Activated CD4-positive, alpha-beta T cell treated with anti-CD3 and anti-CD28 coated beads for 36 hours (primary cell): Measurements from ENCODE around the gene ADSS1. TPM values are rescaled to one million over a fixed set of nuclear protein-coding genes. Genes with fewer than 3 reads are reported as not detected.

Experiments
- ATAC-seq: fragments of 200-7000 bp; cut with Tn5 transposase; one replicate; pipeline ENCODE4 v1.10.0; 2021; ENCODE audit warnings: mild to moderate bottlenecking, moderate library complexity
- CTCF ChIA-PET: fragments of 350-600 bp; sonication (Branson Sonifier 250); formaldehyde crosslinking; loops from one replicate; lab custom pipeline; 2021; ENCODE audit warnings: antibody characterized with exemption; lab: Charles Lee
- POLR2A ChIA-PET: fragments of 350-600 bp; sonication (Branson Sonifier 250); formaldehyde crosslinking; loops from one replicate; lab custom pipeline; 2021; ENCODE audit warnings: antibody characterized with exemption, inconsistent platforms; lab: Charles Lee
- DNase-seq: peaks from one replicate; pipeline ENCODE4 v3.0.0-alpha.2; 2020
- H3K27ac Mint-ChIP-seq: one replicate; pipeline ENCODE4 v1.8.0; 2021; ENCODE audit warnings: mixed read lengths
- H3K27me3 Mint-ChIP-seq: one replicate; pipeline ENCODE4 v1.8.0; 2021; ENCODE audit warnings: mixed read lengths
- H3K36me3 Mint-ChIP-seq: one replicate; pipeline ENCODE4 v1.8.0; 2021; ENCODE audit warnings: low read depth, mixed read lengths
- H3K4me1 Mint-ChIP-seq: one replicate; pipeline ENCODE4 v1.8.0; 2021; ENCODE audit warnings: mixed read lengths
- H3K4me3 Mint-ChIP-seq: one replicate; pipeline ENCODE4 v1.8.0; 2021; ENCODE audit warnings: mild to moderate bottlenecking, moderate library complexity, mixed read lengths
- H3K9me3 Mint-ChIP-seq: one replicate; pipeline ENCODE4 v1.8.0; 2021; ENCODE audit warnings: low read depth, mixed read lengths
- intact Hi-C, 2 experiments: fragments of 100-400 bp; cut with DNase I in 1 of 2; cut with micrococcal nuclease in 1 of 2; formaldehyde crosslinking; loops; one replicate each; pipeline versions ENCODE4 v1.14.2 to v1.15.1; 2022 to 2024; cut with DNase I, micrococcal nuclease
- total RNA-seq, 2 experiments: library from RNA; stranded (reverse); gene quantifications; one replicate each; pipeline ENCODE4 v1.2.3, GENCODE V29; 2021

ADSS1 gene
- total RNA-seq, 2 experiments from 2014 or later = 2.2 to 3.2 TPM

GRCh38 chr14:104730487-104730886 is 6.5 kb downstream of the ADSS1 start:
- H3K36me3 Mint-ChIP-seq = no peaks in the 10 kb centered on the region

GRCh38 chr14:104731320-104732294 is 7.6 kb downstream of the ADSS1 start:
- Mint-ChIP-seq H3K36me3 (no peaks in the 10 kb centered on the region), H3K27me3 (no peaks in the 10 kb centered on the region), H3K9me3 (no peaks in the 10 kb centered on the region), H3K4me1 (no peaks in the 10 kb centered on the region), H3K27ac (no peak overlapping the region), H3K4me3 (no peak overlapping the region)
- peak; percentile 72 for ATAC-seq
- CTCF ChIA-PET = no interaction called here
- intact Hi-C loops = no loop called here
- no peak for DNase-seq
- POLR2A ChIA-PET = no interaction called here

More at GRCh38 chr14:104730487-104730886, 6.5 kb downstream of the ADSS1 start:
- no peak overlapping the region for H3K4me3 Mint-ChIP-seq
- ChIA-PET POLR2A (no interaction called here), CTCF (interaction anchor here (1.0 kb wide), 1 partner anchor 22 kb away, joined by 4 read pairs; no protein-coding TSS in a partner anchor)
- intact Hi-C loops = no loop called here
- H3K4me1 Mint-ChIP-seq = no peaks in the 10 kb centered on the region
- no peak overlapping the region for H3K27ac Mint-ChIP-seq
- ATAC-seq (no peak), DNase-seq (no peak)
- H3K27me3 Mint-ChIP-seq = no peaks in the 10 kb centered on the region
- no peaks in the 10 kb centered on the region for H3K9me3 Mint-ChIP-seq

- no peak overlapping the region for H3K4me3 Mint-ChIP-seq
- intact Hi-C loops = no loop called here
- ChIA-PET CTCF (no interaction called here), POLR2A (no interaction called here)
- no peaks in the 10 kb centered on the region for H3K4me1 Mint-ChIP-seq
- H3K27me3 Mint-ChIP-seq = no peaks in the 10 kb centered on the region
- no peaks in the 10 kb centered on the region for H3K9me3 Mint-ChIP-seq
- no peak overlapping the region for H3K27ac Mint-ChIP-seq
- ATAC-seq (no peak), DNase-seq (no peak)
- no peaks in the 10 kb centered on the region for H3K36me3 Mint-ChIP-seq
Measured at GRCh38 chr14:104732355-104732804, 8.4 kb downstream of the ADSS1 start.

DNA sequence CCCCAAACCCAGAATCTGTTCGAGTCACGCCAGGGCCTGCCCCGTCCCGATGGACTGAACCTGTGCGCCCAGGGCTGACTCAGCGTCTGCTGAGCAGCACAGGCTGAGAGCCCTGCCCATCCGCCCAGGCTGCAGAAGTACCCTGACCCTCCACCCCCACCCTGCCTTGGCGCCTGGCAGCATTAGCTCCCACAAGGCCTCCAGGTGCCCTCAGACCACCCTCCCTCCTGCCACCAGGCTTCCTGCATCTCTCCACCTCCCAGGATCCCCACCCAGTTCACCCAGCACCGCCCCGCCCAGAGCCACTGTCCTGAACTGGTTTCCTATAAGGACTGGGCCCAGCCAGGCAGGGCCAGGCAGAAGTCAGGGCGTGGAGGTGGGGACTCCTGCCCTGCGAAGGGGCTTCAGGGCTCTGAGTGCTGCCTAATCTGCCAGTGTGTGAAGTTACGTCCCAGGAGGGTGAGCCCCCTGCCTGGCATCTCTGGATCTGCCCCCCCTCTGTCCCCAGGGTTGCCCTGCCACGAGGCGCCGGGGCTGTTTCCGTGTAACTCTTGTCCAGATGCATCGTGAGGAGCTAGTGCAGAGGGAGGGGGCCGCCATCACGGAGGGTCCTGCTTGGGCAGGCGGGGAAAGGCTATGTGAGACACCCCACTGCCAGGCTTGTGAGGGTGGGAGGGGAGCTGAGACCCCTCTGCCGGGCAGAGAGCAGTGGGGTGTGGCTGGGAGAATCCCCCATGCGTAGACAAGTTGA is 9.1 kb downstream of the ADSS1 start:
- Mint-ChIP-seq H3K36me3 (no peaks in the 10 kb centered on the region), H3K4me1 (no peaks in the 10 kb centered on the region), H3K4me3 (no peak overlapping the region), H3K9me3 (no peaks in the 10 kb centered on the region), H3K27me3 (no peaks in the 10 kb centered on the region), H3K27ac (no peak overlapping the region)
- no peak for DNase-seq
- POLR2A ChIA-PET = no interaction called here
- CTCF ChIA-PET = interaction anchor here (0.7 kb wide), 1 partner anchor 27 kb away, joined by 3 read pairs; no protein-coding TSS in a partner anchor
- intact Hi-C loops = no loop called here
- no peak for ATAC-seq

DNA sequence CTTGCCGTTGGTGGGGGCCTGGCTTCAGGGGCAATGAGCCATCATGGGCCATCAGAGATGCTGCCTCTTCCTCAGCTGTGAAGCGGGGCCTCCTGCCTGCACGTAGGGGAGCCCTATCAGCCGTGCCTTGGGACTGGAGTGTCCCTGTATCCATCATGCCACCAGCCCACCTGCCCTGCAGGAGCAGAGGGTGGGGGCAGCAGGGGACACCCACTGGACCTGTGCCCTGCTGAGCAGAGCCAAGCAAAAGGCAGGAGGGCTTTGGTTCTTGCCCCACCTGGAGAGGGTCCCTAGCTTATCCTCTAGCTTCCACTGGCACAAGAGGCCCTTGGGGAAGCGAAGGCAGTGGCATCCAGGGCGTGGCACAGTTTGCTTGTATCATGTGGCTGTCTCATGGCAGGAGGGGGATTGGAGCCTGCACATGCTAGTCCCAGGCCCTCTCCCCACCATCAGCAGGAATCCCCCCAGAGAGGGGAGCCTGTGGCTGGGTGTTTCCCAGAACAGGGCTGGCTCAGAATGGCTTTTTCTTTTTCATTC is 10.1 kb downstream of the ADSS1 start:
- H3K9me3 Mint-ChIP-seq = no peaks in the 10 kb centered on the region
- ChIA-PET CTCF (interaction anchor here (0.5 to 0.6 kb wide), 2 partner anchors 85 to 987 kb away, joined by 4 read pairs; no protein-coding TSS in a partner anchor), POLR2A (no interaction called here)
- H3K27me3 Mint-ChIP-seq = no peaks in the 10 kb centered on the region
- H3K27ac Mint-ChIP-seq = no peak overlapping the region
- ATAC-seq (no peak), DNase-seq (no peak)
- intact Hi-C loops = no loop called here
- H3K4me3 Mint-ChIP-seq = no peak overlapping the region
- no peaks in the 10 kb centered on the region for H3K4me1 Mint-ChIP-seq
- H3K36me3 Mint-ChIP-seq = no peaks in the 10 kb centered on the region

DNA sequence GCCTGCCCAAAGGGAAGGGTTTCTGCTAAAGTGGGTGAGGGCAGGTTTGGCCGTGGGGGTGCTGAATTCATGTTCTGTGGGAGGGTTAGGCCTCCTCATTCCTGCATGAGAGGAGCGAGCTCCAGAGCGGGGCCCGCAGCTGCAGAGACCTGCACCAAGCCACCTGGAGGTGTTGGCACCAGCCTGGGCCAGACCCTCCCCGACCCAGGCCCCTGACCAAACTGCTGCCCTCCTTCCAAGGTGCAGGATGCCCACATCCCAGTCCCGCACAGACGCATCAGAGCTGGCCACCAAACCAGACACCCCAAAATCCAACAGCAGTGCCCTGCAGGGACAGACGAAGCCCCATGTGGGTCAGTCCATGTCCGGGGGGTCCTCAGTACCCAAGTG is 10.6 kb downstream of the ADSS1 start:
- ChIA-PET POLR2A (no interaction called here), CTCF (interaction anchor here (0.5 kb wide), 1 partner anchor 602 kb away, joined by 6 read pairs; no protein-coding TSS in a partner anchor)
- Mint-ChIP-seq H3K4me3 (no peak overlapping the region), H3K27ac (no peak overlapping the region), H3K27me3 (no peaks in the 10 kb centered on the region), H3K9me3 (no peaks in the 10 kb centered on the region), H3K4me1 (no peaks in the 10 kb centered on the region), H3K36me3 (no peaks in the 10 kb centered on the region)
- intact Hi-C loops = no loop called here
- DNase-seq (no peak), ATAC-seq (no peak)

DNA sequence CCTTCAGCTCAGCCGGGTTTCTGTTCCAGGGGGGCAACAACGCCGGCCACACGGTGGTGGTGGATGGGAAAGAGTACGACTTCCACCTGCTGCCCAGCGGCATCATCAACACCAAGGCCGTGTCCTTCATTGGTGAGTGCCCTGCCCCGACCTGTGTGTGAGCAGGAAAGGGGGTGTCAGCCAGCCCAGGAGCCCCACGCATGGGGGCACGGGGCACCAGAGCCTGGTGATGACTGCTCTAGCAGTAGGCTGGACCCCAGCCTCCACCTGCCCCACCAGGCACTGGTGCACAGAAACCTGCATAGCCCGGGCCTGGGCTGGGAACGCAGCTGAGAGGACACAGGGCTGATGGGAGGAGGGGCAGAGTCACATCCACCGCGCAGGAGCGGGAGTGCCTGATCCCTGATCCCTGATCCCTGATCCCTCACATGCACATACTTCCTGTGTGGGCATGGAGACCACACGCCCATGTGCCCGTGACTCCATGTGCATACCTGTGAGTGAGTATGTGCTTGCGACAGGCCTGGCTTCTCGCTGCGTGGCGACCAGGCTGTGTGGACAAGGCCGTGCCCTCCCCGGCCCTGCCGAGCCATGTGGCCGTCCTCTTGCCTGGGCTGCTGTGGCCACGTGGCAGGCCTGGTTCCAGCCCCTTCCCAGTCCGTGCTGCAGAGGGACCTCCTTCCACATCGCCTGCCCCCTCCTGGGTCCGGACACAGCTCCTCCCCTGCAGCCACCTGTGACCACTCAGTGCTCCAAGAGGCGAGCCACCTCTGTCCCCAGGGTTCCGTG is 11.2 kb downstream of the ADSS1 start:
- Mint-ChIP-seq H3K4me1 (no peaks in the 10 kb centered on the region), H3K4me3 (no peak overlapping the region), H3K9me3 (no peaks in the 10 kb centered on the region), H3K27ac (no peak overlapping the region), H3K36me3 (no peaks in the 10 kb centered on the region), H3K27me3 (no peaks in the 10 kb centered on the region)
- DNase-seq (no peak), ATAC-seq (no peak)
- CTCF ChIA-PET = interaction anchor here (0.5 kb wide), 1 partner anchor 602 kb away, joined by 6 read pairs; no protein-coding TSS in a partner anchor
- POLR2A ChIA-PET = no interaction called here
- intact Hi-C loops = no loop called here

GRCh38 chr14:104735830-104736642 is 12.0 kb downstream of the ADSS1 start:
- H3K4me1 Mint-ChIP-seq = no peaks in the 10 kb centered on the region
- ATAC-seq = no peak
- no peaks in the 10 kb centered on the region for H3K36me3 Mint-ChIP-seq
- H3K4me3 Mint-ChIP-seq = no peak overlapping the region
- H3K27me3 Mint-ChIP-seq = no peaks in the 10 kb centered on the region
- no peaks in the 10 kb centered on the region for H3K9me3 Mint-ChIP-seq
- intact Hi-C loops = no loop called here
- CTCF ChIA-PET = no interaction called here
- no peak for DNase-seq
- POLR2A ChIA-PET = no interaction called here
- no peak overlapping the region for H3K27ac Mint-ChIP-seq

GRCh38 chr14:104738375-104739019 is 14.5 kb downstream of the ADSS1 start:
- intact Hi-C loops = no loop called here
- POLR2A ChIA-PET = no interaction called here
- no peak for ATAC-seq
- Mint-ChIP-seq H3K4me3 (no peak overlapping the region), H3K27ac (no peak overlapping the region), H3K4me1 (no peaks in the 10 kb centered on the region), H3K36me3 (no peaks in the 10 kb centered on the region), H3K9me3 (no peaks in the 10 kb centered on the region), H3K27me3 (no peaks in the 10 kb centered on the region)
- CTCF ChIA-PET = interaction anchor here (1.4 kb wide), 1 partner anchor 28 kb away, joined by 3 read pairs; no protein-coding TSS in a partner anchor
- no peak for DNase-seq

- Mint-ChIP-seq H3K27ac (no peak overlapping the region), H3K36me3 (no peaks in the 10 kb centered on the region), H3K4me3 (no peak overlapping the region), H3K27me3 (no peaks in the 10 kb centered on the region), H3K4me1 (no peaks in the 10 kb centered on the region), H3K9me3 (no peaks in the 10 kb centered on the region)
- CTCF ChIA-PET = no interaction called here
- intact Hi-C loops = no loop called here
- ATAC-seq = no peak
- POLR2A ChIA-PET = no interaction called here
- DNase-seq = no peak
Measured at GRCh38 chr14:104739026-104739425, 15.0 kb downstream of the ADSS1 start.
